Endothelial cell (in vitro differentiated cells): ENCODE measurements around the gene DNAH17. TPM values are rescaled to one million over a fixed set of nuclear protein-coding genes. Genes with fewer than 3 reads are reported as not detected.

Experiments
- DNase-seq: peaks from one replicate; pipeline ENCODE4 v3.0.0; 2021; ENCODE audit warnings: low spot score
- H3K27ac Mint-ChIP-seq: one replicate; pipeline ENCODE4 v1.8.0; 2021; ENCODE audit warnings: mixed read lengths, inconsistent platforms; ENCODE audit not compliant: unreplicated experiment
- H3K27me3 Mint-ChIP-seq: one replicate; pipeline ENCODE4 v1.8.0; 2021; ENCODE audit warnings: mild to moderate bottlenecking, moderate library complexity, mixed read lengths, inconsistent platforms; ENCODE audit not compliant: unreplicated experiment
- H3K36me3 Mint-ChIP-seq: one replicate; pipeline ENCODE4 v1.8.0; 2021; ENCODE audit warnings: mild to moderate bottlenecking, low read depth, mixed read lengths, inconsistent platforms; ENCODE audit not compliant: unreplicated experiment
- H3K4me1 Mint-ChIP-seq: one replicate; pipeline ENCODE4 v1.8.0; 2021; ENCODE audit warnings: mild to moderate bottlenecking, mixed read lengths, inconsistent platforms; ENCODE audit not compliant: unreplicated experiment
- H3K4me3 Mint-ChIP-seq: one replicate; pipeline ENCODE4 v1.8.0; 2021; ENCODE audit warnings: mild to moderate bottlenecking, mixed read lengths, inconsistent platforms; ENCODE audit not compliant: unreplicated experiment
- H3K9me3 Mint-ChIP-seq: one replicate; pipeline ENCODE4 v1.8.0; 2021; ENCODE audit warnings: mixed read lengths, inconsistent platforms; ENCODE audit not compliant: unreplicated experiment
- CTCF ChIP-seq: fragments of 200-600 bp; sonication (generic); IDR thresholded peaks from one replicate; pipeline ENCODE4 v1.5.0; 2021; ENCODE audit warnings: antibody characterized with exemption; ENCODE audit not compliant: unreplicated experiment
- total RNA-seq: library from RNA; stranded (reverse); fragmentation: NEBNext Ultra II Directional; extraction: Animal tissue kit (Norgen Biotek cat#: 25700); gene quantifications from one replicate; pipeline ENCODE4 v1.2.1, GENCODE V29; 2021; ENCODE audit not compliant: unreplicated experiment

The DNAH17 gene
- total RNA-seq, 1 donor from 2014 or later = 1.0 TPM

- Mint-ChIP-seq H3K4me3 (no peak overlapping the region), H3K27ac (no peak overlapping the region), H3K27me3 (peaks cover 5% of the 10 kb centered on the region), H3K4me1 (peaks cover 2% of the 10 kb centered on the region), H3K36me3 (no peaks in the 10 kb centered on the region), H3K9me3 (no peaks in the 10 kb centered on the region)
- no peak for DNase-seq
- no peak for TF ChIP-seq CTCF
Measured at GRCh38 chr17:78529871-78530670, 47.1 kb downstream of the DNAH17 start.

GRCh38 chr17:78529251-78529650 is 47.9 kb downstream of the DNAH17 start:
- Mint-ChIP-seq H3K4me3 (no peak overlapping the region), H3K4me1 (peaks cover 2% of the 10 kb centered on the region), H3K9me3 (no peaks in the 10 kb centered on the region), H3K27ac (no peak overlapping the region), H3K27me3 (peaks cover 5% of the 10 kb centered on the region), H3K36me3 (no peaks in the 10 kb centered on the region)
- no peak for DNase-seq
- TF ChIP-seq CTCF = no peak

- Mint-ChIP-seq H3K9me3 (no peaks in the 10 kb centered on the region), H3K27me3 (peaks cover 5% of the 10 kb centered on the region), H3K27ac (no peak overlapping the region), H3K36me3 (no peaks in the 10 kb centered on the region), H3K4me3 (no peak overlapping the region), H3K4me1 (peaks cover 2% of the 10 kb centered on the region)
- no peak for TF ChIP-seq CTCF
- no peak for DNase-seq
Measured at GRCh38 chr17:78528541-78528940, 48.7 kb downstream of the DNAH17 start.

- H3K27me3 Mint-ChIP-seq = peaks cover 5% of the 10 kb centered on the region
- TF ChIP-seq CTCF = no peak
- H3K36me3 Mint-ChIP-seq = no peaks in the 10 kb centered on the region
- peaks cover 2% of the 10 kb centered on the region for H3K4me1 Mint-ChIP-seq
- no peak overlapping the region for H3K4me3 Mint-ChIP-seq
- no peaks in the 10 kb centered on the region for H3K9me3 Mint-ChIP-seq
- DNase-seq = no peak
- H3K27ac Mint-ChIP-seq = no peak overlapping the region
Measured at GRCh38 chr17:78527345-78527744, 49.9 kb downstream of the DNAH17 start.

- Mint-ChIP-seq H3K27ac (no peak overlapping the region), H3K4me1 (peaks cover 2% of the 10 kb centered on the region), H3K36me3 (no peaks in the 10 kb centered on the region), H3K9me3 (no peaks in the 10 kb centered on the region), H3K4me3 (no peak overlapping the region), H3K27me3 (peaks cover 5% of the 10 kb centered on the region)
- no peak for DNase-seq
- no peak for TF ChIP-seq CTCF
Measured at GRCh38 chr17:78526231-78527025, 50.8 kb downstream of the DNAH17 start.
